T-helper 1 cell treated with Interleukin-12 subunit alpha and Interleukin-12 subunit beta and Interleukin-4 antibody, amounts not matched to agents 30 μg/mL and 1 μg/mL, for 36 hours (primary cell): ENCODE results near the gene ZBTB7C.

ENCODE experiments used
- H3K27ac Mint-ChIP-seq: one replicate; pipeline ENCODE4 v1.8.0; 2021; ENCODE audit warnings: mild to moderate bottlenecking, mixed read lengths
- H3K27me3 Mint-ChIP-seq: one replicate; pipeline ENCODE4 v1.8.0; 2021; ENCODE audit warnings: low read depth, mixed read lengths
- H3K36me3 Mint-ChIP-seq: one replicate; pipeline ENCODE4 v1.8.0; 2021; ENCODE audit warnings: low read depth, mixed read lengths
- H3K4me1 Mint-ChIP-seq: one replicate; pipeline ENCODE4 v1.8.0; 2021; ENCODE audit warnings: low read depth, mixed read lengths
- H3K4me3 Mint-ChIP-seq: one replicate; pipeline ENCODE4 v1.8.0; 2021; ENCODE audit warnings: mild to moderate bottlenecking, moderate library complexity, mixed read lengths
- H3K9me3 Mint-ChIP-seq: one replicate; pipeline ENCODE4 v1.8.0; 2021; ENCODE audit warnings: mixed read lengths

The ZBTB7C gene

GRCh38 chr18:48030616-48031480 lies 378.3 kb downstream of the ZBTB7C start:
- no peaks in the 10 kb centered on the region for H3K4me1 Mint-ChIP-seq
- no peaks in the 10 kb centered on the region for H3K27me3 Mint-ChIP-seq
- H3K4me3 Mint-ChIP-seq = no peak overlapping the region
- H3K27ac Mint-ChIP-seq = no peak overlapping the region
- H3K36me3 Mint-ChIP-seq = no peaks in the 10 kb centered on the region
- no peaks in the 10 kb centered on the region for H3K9me3 Mint-ChIP-seq

GRCh38 chr18:48029296-48029986 lies 379.7 kb downstream of the ZBTB7C start:
- no peaks in the 10 kb centered on the region for H3K9me3 Mint-ChIP-seq
- H3K4me1 Mint-ChIP-seq = no peaks in the 10 kb centered on the region
- H3K27me3 Mint-ChIP-seq = peaks cover 4% of the 10 kb centered on the region
- no peak overlapping the region for H3K4me3 Mint-ChIP-seq
- H3K27ac Mint-ChIP-seq = no peak overlapping the region
- H3K36me3 Mint-ChIP-seq = no peaks in the 10 kb centered on the region

- H3K9me3 Mint-ChIP-seq = no peaks in the 10 kb centered on the region
- H3K4me3 Mint-ChIP-seq = no peak overlapping the region
- peaks cover 4% of the 10 kb centered on the region for H3K27me3 Mint-ChIP-seq
- no peaks in the 10 kb centered on the region for H3K36me3 Mint-ChIP-seq
- no peak overlapping the region for H3K27ac Mint-ChIP-seq
- no peaks in the 10 kb centered on the region for H3K4me1 Mint-ChIP-seq
Observed at GRCh38 chr18:48028696-48029095, 380.5 kb downstream of the ZBTB7C start.

- Mint-ChIP-seq H3K27me3 (peaks cover 6% of the 10 kb centered on the region), H3K27ac (no peak overlapping the region), H3K4me1 (no peaks in the 10 kb centered on the region), H3K36me3 (no peaks in the 10 kb centered on the region), H3K4me3 (no peak overlapping the region), H3K9me3 (no peaks in the 10 kb centered on the region)
Observed at GRCh38 chr18:48028081-48028480, 381.1 kb downstream of the ZBTB7C start.

DNA sequence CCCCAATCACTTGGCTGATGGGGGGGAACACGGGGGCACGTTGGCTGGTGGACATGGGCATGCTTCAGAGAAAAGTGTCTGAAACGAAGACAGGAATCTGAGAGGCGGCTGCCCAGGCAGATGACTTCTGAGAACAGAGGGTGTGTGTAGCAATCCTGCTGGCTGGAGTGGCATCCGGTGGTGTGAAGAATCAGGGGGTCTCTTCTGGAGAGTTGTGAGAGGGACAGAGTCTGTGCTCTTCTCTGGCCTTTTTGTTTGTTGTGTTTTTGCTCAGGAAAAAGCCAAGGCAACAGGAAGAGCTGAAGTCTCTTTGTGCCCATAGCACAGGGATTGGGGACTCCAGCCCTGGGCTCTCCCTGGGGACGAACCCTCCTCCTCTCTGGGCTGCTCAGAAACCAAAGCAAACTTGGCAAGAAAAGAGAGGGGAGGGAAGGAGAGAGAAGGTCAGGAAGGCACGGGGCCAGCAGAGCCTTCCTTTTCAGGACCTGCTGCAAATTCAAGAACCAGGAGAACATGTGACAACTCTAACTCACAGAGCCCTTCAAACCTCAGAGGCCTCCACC lies 381.7 kb downstream of the ZBTB7C start:
- Mint-ChIP-seq H3K27me3 (peaks cover 8% of the 10 kb centered on the region), H3K9me3 (no peaks in the 10 kb centered on the region), H3K4me3 (no peak overlapping the region), H3K36me3 (no peaks in the 10 kb centered on the region), H3K4me1 (no peaks in the 10 kb centered on the region), H3K27ac (no peak overlapping the region)

- Mint-ChIP-seq H3K9me3 (no peaks in the 10 kb centered on the region), H3K4me3 (no peak overlapping the region), H3K36me3 (no peaks in the 10 kb centered on the region), H3K4me1 (peaks cover 1% of the 10 kb centered on the region), H3K27me3 (peaks cover 12% of the 10 kb centered on the region), H3K27ac (no peak overlapping the region)
Observed at GRCh38 chr18:48026216-48026615, 383.0 kb downstream of the ZBTB7C start.

DNA sequence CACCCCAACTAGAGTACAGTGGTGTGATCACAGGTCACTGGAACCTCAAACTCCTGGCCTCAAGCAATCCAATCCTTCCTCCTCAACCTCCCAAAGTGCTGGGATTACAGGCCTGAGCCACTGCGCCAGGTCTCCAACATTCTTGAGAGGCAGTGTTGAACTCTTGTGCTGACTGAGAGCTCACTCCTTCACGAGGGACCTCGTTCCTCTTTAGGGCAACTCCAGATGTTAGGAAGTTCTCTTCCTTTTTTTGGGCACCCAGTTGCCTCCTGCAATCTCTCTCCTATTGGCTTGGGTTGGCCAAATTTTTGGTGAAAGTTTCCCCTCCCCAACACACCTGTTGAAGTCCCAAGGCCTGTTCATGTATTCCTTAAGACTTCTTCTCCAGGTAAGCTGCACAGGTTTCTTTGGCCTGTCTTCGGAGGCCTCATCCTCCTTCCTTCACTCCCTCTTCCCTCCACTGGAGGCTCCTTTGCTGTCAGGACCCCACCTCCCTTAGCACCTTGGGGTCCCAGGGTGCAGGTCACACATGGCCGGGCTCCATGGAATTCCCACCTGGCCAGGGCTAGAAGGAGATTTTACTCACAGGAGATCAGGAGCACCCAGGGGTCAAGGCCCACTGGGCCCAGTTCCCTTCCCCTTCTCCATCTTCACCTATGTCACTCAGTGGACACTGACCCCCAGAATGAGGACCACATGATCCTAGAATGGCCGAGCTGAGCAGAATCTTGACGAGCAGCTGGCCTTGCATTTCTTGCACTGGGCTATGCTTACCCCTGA lies 384.1 kb downstream of the ZBTB7C start:
- peaks cover 13% of the 10 kb centered on the region for H3K27me3 Mint-ChIP-seq
- no peaks in the 10 kb centered on the region for H3K9me3 Mint-ChIP-seq
- H3K4me3 Mint-ChIP-seq = no peak overlapping the region
- no peaks in the 10 kb centered on the region for H3K36me3 Mint-ChIP-seq
- no peak overlapping the region for H3K27ac Mint-ChIP-seq
- peaks cover 1% of the 10 kb centered on the region for H3K4me1 Mint-ChIP-seq

DNA sequence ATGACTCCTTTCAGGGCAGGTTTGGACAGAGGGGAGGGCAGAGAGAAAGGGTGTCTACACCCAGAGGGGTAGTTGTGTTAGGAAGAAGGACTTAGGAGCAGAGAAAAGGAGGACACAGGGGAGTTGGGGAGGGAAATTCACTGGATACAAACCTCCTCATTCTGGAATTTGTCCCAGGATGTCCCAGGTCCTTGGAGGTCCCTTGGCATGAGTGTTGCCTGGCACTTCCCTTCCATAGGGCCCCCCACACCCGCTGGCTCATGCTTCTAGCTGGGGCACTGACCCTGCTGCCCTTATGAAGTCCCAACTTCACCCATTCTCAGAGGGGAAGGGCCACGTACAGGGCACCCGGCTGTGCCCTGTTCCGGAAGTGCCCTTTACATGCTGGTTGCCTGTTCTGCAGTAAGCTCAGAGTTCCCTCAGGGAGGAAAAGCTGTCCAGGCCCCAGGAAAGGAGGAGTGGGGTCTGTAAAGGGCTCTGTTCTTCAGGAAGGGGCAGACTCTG lies 385.1 kb downstream of the ZBTB7C start:
- Mint-ChIP-seq H3K9me3 (no peaks in the 10 kb centered on the region), H3K4me3 (no peak overlapping the region), H3K27ac (no peak overlapping the region), H3K36me3 (no peaks in the 10 kb centered on the region), H3K27me3 (peaks cover 22% of the 10 kb centered on the region), H3K4me1 (peaks cover 1% of the 10 kb centered on the region)

DNA sequence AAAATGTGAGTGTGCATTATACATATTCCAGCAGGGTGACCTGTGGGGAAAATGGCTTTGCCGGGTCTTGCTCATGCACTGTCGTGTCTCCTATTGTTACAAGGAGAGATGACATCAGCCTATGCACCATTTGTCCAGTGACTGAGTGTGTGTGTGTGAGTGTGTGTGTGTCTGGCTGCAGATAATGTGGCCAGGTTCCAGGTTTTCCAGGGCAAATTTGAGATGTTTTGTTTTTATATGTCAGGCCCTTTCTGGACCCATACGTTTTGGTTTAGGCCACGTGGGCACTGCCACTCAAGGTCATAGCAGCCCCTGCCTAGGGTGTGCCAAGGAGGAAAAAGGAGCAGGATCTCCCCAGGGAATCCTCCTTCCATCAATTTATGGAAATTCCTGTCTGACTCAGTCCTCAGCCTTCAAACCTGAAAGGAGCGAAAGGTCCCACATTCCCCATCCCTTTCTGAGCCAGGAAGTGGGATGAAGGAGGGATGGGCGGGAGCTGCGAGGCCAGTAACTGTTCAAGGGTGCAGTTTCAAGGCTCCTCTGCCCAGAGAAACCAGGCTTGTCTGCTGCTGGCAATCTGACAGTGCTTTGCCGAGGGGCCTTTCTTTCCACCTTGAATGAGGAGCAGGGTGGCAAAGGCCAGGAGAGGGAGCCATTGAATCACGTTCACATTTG lies 385.7 kb downstream of the ZBTB7C start:
- H3K36me3 Mint-ChIP-seq = no peaks in the 10 kb centered on the region
- no peak overlapping the region for H3K27ac Mint-ChIP-seq
- peaks cover 1% of the 10 kb centered on the region for H3K4me1 Mint-ChIP-seq
- H3K4me3 Mint-ChIP-seq = no peak overlapping the region
- H3K9me3 Mint-ChIP-seq = no peaks in the 10 kb centered on the region
- peaks cover 25% of the 10 kb centered on the region for H3K27me3 Mint-ChIP-seq

- Mint-ChIP-seq H3K9me3 (no peaks in the 10 kb centered on the region), H3K27me3 (peaks cover 25% of the 10 kb centered on the region), H3K4me1 (peaks cover 1% of the 10 kb centered on the region), H3K4me3 (no peak overlapping the region), H3K27ac (no peak overlapping the region), H3K36me3 (no peaks in the 10 kb centered on the region)
Observed at GRCh38 chr18:48022531-48023329, 386.5 kb downstream of the ZBTB7C start.

GRCh38 chr18:48022021-48022420 lies 387.2 kb downstream of the ZBTB7C start:
- Mint-ChIP-seq H3K36me3 (no peaks in the 10 kb centered on the region), H3K27me3 (peaks cover 28% of the 10 kb centered on the region), H3K27ac (no peak overlapping the region), H3K9me3 (no peaks in the 10 kb centered on the region), H3K4me3 (no peak overlapping the region), H3K4me1 (peaks cover 1% of the 10 kb centered on the region)

DNA sequence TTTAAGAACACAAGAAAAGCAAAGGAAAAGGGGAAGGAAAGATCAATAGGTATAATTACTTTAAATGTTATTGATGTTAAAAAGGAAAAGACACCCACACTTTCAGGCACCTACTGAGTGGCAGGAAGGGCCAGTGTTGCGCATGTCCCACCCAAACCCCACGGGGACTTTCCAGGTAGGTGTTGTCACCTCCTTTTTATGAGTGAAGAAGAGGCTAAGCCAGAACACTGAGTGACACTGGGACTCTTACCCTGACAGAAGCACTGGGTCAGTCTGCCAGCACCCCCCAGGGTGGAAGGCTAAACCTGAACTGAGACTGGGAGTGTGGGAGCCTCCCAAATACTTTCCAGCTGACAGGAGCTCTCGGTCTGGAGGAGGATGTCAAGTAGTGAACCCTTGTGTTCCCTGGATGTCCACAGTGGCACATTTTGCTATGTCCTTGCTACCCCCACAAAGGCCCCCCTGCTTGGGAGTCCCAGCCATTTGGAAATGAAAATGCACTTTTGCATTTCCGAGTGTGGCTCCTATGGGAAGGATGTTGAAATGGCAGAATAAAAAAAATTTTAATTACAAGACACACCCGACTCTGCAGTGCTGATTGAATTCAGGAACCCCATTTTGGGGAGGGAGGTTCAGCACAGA lies 387.8 kb downstream of the ZBTB7C start:
- Mint-ChIP-seq H3K9me3 (no peaks in the 10 kb centered on the region), H3K4me3 (no peak overlapping the region), H3K4me1 (peaks cover 1% of the 10 kb centered on the region), H3K27me3 (peaks cover 33% of the 10 kb centered on the region), H3K36me3 (no peaks in the 10 kb centered on the region), H3K27ac (no peak overlapping the region)
